ENCODE results near the gene GALNT9. TPM values are rescaled to one million over a fixed set of nuclear protein-coding genes. Genes with fewer than 3 reads are reported as not detected.
A peak's percentile ranks its signal among the peaks of the same experiment; 100 is the strongest.

GALNT9 gene
- total and polyA plus RNA-seq, 8 donors, result 0.17 to 5.0 (median 2.8) TPM; not detected in 1

- H3K27me3 ChIP-seq, result peaks cover 0 to 70% of the 10 kb centered on the region in 2 donors
- no peak for TF ChIP-seq CTCF (IDR thresholded peaks at IDR 0.05)
- no peaks in the 10 kb centered on the region for H3K4me1 ChIP-seq
- ATAC-seq (no peak), DNase-seq (no peak)
- intact Hi-C loops (cut with DNase I), result no loop called here
- no peak overlapping the region for H3K4me3 ChIP-seq
- no peak overlapping the region for H3K27ac ChIP-seq
- H3K36me3 ChIP-seq, result no peaks in the 10 kb centered on the region
- no peaks in the 10 kb centered on the region for H3K9me3 ChIP-seq
Observed at GRCh38 chr12:132349501-132350131, 20.2 kb upstream of the GALNT9 start.

- H3K4me1 ChIP-seq, result no peaks in the 10 kb centered on the region
- H3K9me3 ChIP-seq, result no peaks in the 10 kb centered on the region
- TF ChIP-seq CTCF (IDR thresholded peaks at IDR 0.05), result no peak
- H3K27ac ChIP-seq, result no peak overlapping the region
- DNase-seq (peak in 1 of 4 donors; percentile 59), ATAC-seq (no peak)
- intact Hi-C loops (cut with DNase I), result no loop called here
- no peak overlapping the region for H3K4me3 ChIP-seq
- no peaks in the 10 kb centered on the region for H3K36me3 ChIP-seq
- peaks cover 0 to 69% of the 10 kb centered on the region in 2 donors for H3K27me3 ChIP-seq
Observed at GRCh38 chr12:132348176-132348575, 18.8 kb upstream of the GALNT9 start.

GRCh38 chr12:132347176-132347855 is 17.9 kb upstream of the GALNT9 start:
- Histone ChIP-seq H3K27me3 (peaks cover 0 to 62% of the 10 kb centered on the region in 2 donors), H3K4me3 (no peak overlapping the region), H3K4me1 (no peaks in the 10 kb centered on the region)

GRCh38 chr12:132346471-132347175 is 17.2 kb upstream of the GALNT9 start:
- intact Hi-C loops (cut with DNase I), result no loop called here
- no peak for ATAC-seq
- Histone ChIP-seq H3K27me3 (peaks cover 0 to 62% of the 10 kb centered on the region in 2 donors), H3K27ac (no peak overlapping the region), H3K9me3 (no peaks in the 10 kb centered on the region), H3K4me3 (no peak overlapping the region), H3K36me3 (no peaks in the 10 kb centered on the region), H3K4me1 (no peaks in the 10 kb centered on the region)
- peak in 1 of 4 donors; percentile 39 for DNase-seq
- TF ChIP-seq CTCF (IDR thresholded peaks at IDR 0.05), result no peak

More at GRCh38 chr12:132347176-132347855, 17.9 kb upstream of the GALNT9 start:
- H3K27ac ChIP-seq, result no peak overlapping the region
- ATAC-seq (no peak), DNase-seq (peak in 1 of 4 donors; percentile 74)
- intact Hi-C loops (cut with DNase I), result no loop called here
- no peaks in the 10 kb centered on the region for H3K36me3 ChIP-seq
- no peak for TF ChIP-seq CTCF (IDR thresholded peaks at IDR 0.05)
- H3K9me3 ChIP-seq, result no peaks in the 10 kb centered on the region

Measured in left lung (tissue), 10 donors.